HEK293 (cell line): ENCODE data around the gene HYDIN.
"Not testable (repeated sequence)": the region's sequence is repeated elsewhere in the genome, so short reads cannot be mapped to it uniquely, and the experiment has no call there.

ENCODE experiments used
- CTCF ChIP-seq: fragments of 450-650 bp; formaldehyde crosslinking; IDR thresholded peaks from 2 replicates; pipeline ENCODE4 v1.5.1; 2016; ENCODE audit warnings: missing biosample characterization, missing genetic modification characterization
- PATZ1 ChIP-seq: fragments of 450-650 bp; formaldehyde crosslinking; IDR thresholded peaks from 2 replicates; pipeline ENCODE4 v1.5.1; 2016; ENCODE audit warnings: missing biosample characterization, missing genetic modification characterization
- REST ChIP-seq: fragments of 450-650 bp; formaldehyde crosslinking; IDR thresholded peaks from 2 replicates; pipeline ENCODE4 v1.5.1; 2016; ENCODE audit warnings: missing biosample characterization, missing genetic modification characterization
- SP7 ChIP-seq: fragments of 450-650 bp; formaldehyde crosslinking; IDR thresholded peaks from 2 replicates; pipeline ENCODE4 v1.5.1; 2016; ENCODE audit warnings: missing biosample characterization, missing genetic modification characterization
- ZFP3 ChIP-seq: fragments of 450-650 bp; formaldehyde crosslinking; IDR thresholded peaks from 2 replicates; pipeline ENCODE4 v1.5.1; 2016; ENCODE audit warnings: low read depth, missing biosample characterization, missing genetic modification characterization
- ZNF133 ChIP-seq: fragments of 450-650 bp; formaldehyde crosslinking; IDR thresholded peaks from 2 replicates; pipeline ENCODE4 v1.5.1; 2016; ENCODE audit warnings: missing biosample characterization, missing genetic modification characterization
- ZNF23 ChIP-seq: fragments of 450-650 bp; formaldehyde crosslinking; IDR thresholded peaks from 2 replicates; pipeline ENCODE4 v1.5.1; 2016; ENCODE audit warnings: missing biosample characterization, missing genetic modification characterization, borderline replicate concordance

- not testable (repeated sequence) for TF ChIP-seq CTCF (tag by site-specific recombination); ZFP3 (tag by site-specific recombination); PATZ1 (tag by site-specific recombination); ZNF23; REST (tag by site-specific recombination); SP7 (tag by site-specific recombination); ZNF133 (tag by site-specific recombination)
Measured at GRCh38 chr16:71083573-71083972, 146.9 kb downstream of the HYDIN start.
